Stimulated activated effector memory CD8-positive, alpha-beta T cell treated with anti-CD3 and anti-CD28 coated beads, Interleukin-12 subunit alpha, Interleukin-12 subunit beta, amount 100 ng/mL, for 72 hours (primary cell): Measurements from ENCODE around the gene SYTL5.
"Not testable (repeated sequence)": the region's sequence is repeated elsewhere in the genome, so short reads cannot be mapped to it uniquely, and the experiment has no call there.

Source experiments
- ATAC-seq: fragments of 150-1000 bp; cut with Tn5 transposase; 2 replicates; pipeline ENCODE4 v1.10.0; 2021
- DNase-seq, 2 donors: peaks; one replicate each; pipeline ENCODE4 v3.0.0; 2021 to 2022; ENCODE audit warnings: low spot score in 2 of 2
- H3K27ac Mint-ChIP-seq: one replicate; pipeline ENCODE4 v1.8.0; 2022; ENCODE audit warnings: mild to moderate bottlenecking, mixed read lengths
- H3K36me3 Mint-ChIP-seq: one replicate; pipeline ENCODE4 v1.8.0; 2022; ENCODE audit warnings: mild to moderate bottlenecking, mixed read lengths
- H3K4me1 Mint-ChIP-seq: one replicate; pipeline ENCODE4 v1.8.0; 2022; ENCODE audit warnings: mixed read lengths
- H3K4me3 Mint-ChIP-seq: one replicate; pipeline ENCODE4 v1.8.0; 2022; ENCODE audit warnings: mild to moderate bottlenecking, mixed read lengths
- H3K9me3 Mint-ChIP-seq: one replicate; pipeline ENCODE4 v1.8.0; 2022; ENCODE audit warnings: mixed read lengths

SYTL5 gene

GRCh38 chrX:38006291-38006690 lies at the start of gene SYTL5:
Gene SYTL5 (plus strand): TSS chrX:38006553. CDS start chrX:38033890, 27,337 bp downstream.
- no peak for DNase-seq
- no peak for ATAC-seq
- Mint-ChIP-seq H3K27ac (no peak within 1 kb of the TSS), H3K9me3 (peaks cover 2% of the 10 kb centered on the region), H3K36me3 (no peaks in the 10 kb centered on the region), H3K4me1 (peaks cover 15% of the 10 kb centered on the region), H3K4me3 (no peak within 1 kb of the TSS)

GRCh38 chrX:37958525-37959211 lies 47.7 kb upstream of the SYTL5 start:
- Mint-ChIP-seq H3K36me3 (no peaks in the 10 kb centered on the region), H3K27ac (no peak overlapping the region), H3K4me3 (no peak overlapping the region), H3K4me1 (peaks cover 6% of the 10 kb centered on the region), H3K9me3 (no peaks in the 10 kb centered on the region)
- DNase-seq (no peak), ATAC-seq (no peak)

- DNase-seq, result no peak
- Mint-ChIP-seq H3K9me3 (no peaks in the 10 kb centered on the region), H3K36me3 (no peaks in the 10 kb centered on the region), H3K4me1 (peaks cover 6% of the 10 kb centered on the region), H3K4me3 (no peak overlapping the region), H3K27ac (no peak overlapping the region)
- no peak for ATAC-seq
Observed at GRCh38 chrX:37959212-37960021, 46.9 kb upstream of the SYTL5 start.

- no peak overlapping the region for H3K4me3 Mint-ChIP-seq
- H3K4me1 Mint-ChIP-seq, result peaks cover 6% of the 10 kb centered on the region
- H3K27ac Mint-ChIP-seq, result no peak overlapping the region
- no peaks in the 10 kb centered on the region for H3K36me3 Mint-ChIP-seq
- no peak for DNase-seq
- no peaks in the 10 kb centered on the region for H3K9me3 Mint-ChIP-seq
- no peak for ATAC-seq
Observed at GRCh38 chrX:37961118-37961517, 45.2 kb upstream of the SYTL5 start.

- no peaks in the 10 kb centered on the region for H3K36me3 Mint-ChIP-seq
- peaks cover 3% of the 10 kb centered on the region for H3K9me3 Mint-ChIP-seq
- no peak for DNase-seq
- H3K4me3 Mint-ChIP-seq, result no peak overlapping the region
- no peak for ATAC-seq
- H3K27ac Mint-ChIP-seq, result no peak overlapping the region
- no peaks in the 10 kb centered on the region for H3K4me1 Mint-ChIP-seq
Observed at GRCh38 chrX:37967714-37968113, 38.6 kb upstream of the SYTL5 start.

GRCh38 chrX:37975421-37975820 lies 30.9 kb upstream of the SYTL5 start:
- Mint-ChIP-seq H3K27ac (no peak overlapping the region), H3K4me3 (no peak overlapping the region), H3K36me3 (peaks cover 7% of the 10 kb centered on the region), H3K9me3 (no peaks in the 10 kb centered on the region), H3K4me1 (peaks cover 16% of the 10 kb centered on the region)
- no peak for ATAC-seq
- DNase-seq, result no peak

GRCh38 chrX:37976153-37976552 lies 30.2 kb upstream of the SYTL5 start:
- no peaks in the 10 kb centered on the region for H3K9me3 Mint-ChIP-seq

GRCh38 chrX:37984880-37985279 lies 21.5 kb upstream of the SYTL5 start:
- no peak overlapping the region for H3K27ac Mint-ChIP-seq
- peaks cover 3% of the 10 kb centered on the region for H3K9me3 Mint-ChIP-seq
- peak; percentile 80 for ATAC-seq

More at GRCh38 chrX:37976153-37976552, 30.2 kb upstream of the SYTL5 start:
- H3K4me3 Mint-ChIP-seq, result no peak overlapping the region
- H3K36me3 Mint-ChIP-seq, result peaks cover 7% of the 10 kb centered on the region
- no peak overlapping the region for H3K27ac Mint-ChIP-seq
- ATAC-seq (no peak), DNase-seq (no peak)
- H3K4me1 Mint-ChIP-seq, result peaks cover 16% of the 10 kb centered on the region

GRCh38 chrX:37986893-37987292 lies 19.5 kb upstream of the SYTL5 start:
- H3K36me3 Mint-ChIP-seq, result no peaks in the 10 kb centered on the region
- H3K27ac Mint-ChIP-seq, result no peak overlapping the region
- no peak overlapping the region for H3K4me3 Mint-ChIP-seq
- H3K9me3 Mint-ChIP-seq, result peaks cover 3% of the 10 kb centered on the region
- no peak for DNase-seq
- H3K4me1 Mint-ChIP-seq, result no peaks in the 10 kb centered on the region
- no peak for ATAC-seq

More at GRCh38 chrX:37984880-37985279, 21.5 kb upstream of the SYTL5 start:
- no peak for DNase-seq
- Mint-ChIP-seq H3K4me3 (no peak overlapping the region), H3K4me1 (no peaks in the 10 kb centered on the region), H3K36me3 (no peaks in the 10 kb centered on the region)

- no peak for ATAC-seq
- Mint-ChIP-seq H3K4me3 (no peak overlapping the region), H3K4me1 (no peaks in the 10 kb centered on the region)
Observed at GRCh38 chrX:37989304-37989703, 17.0 kb upstream of the SYTL5 start.

GRCh38 chrX:37991303-37991702 lies 15.1 kb upstream of the SYTL5 start:
- not testable (repeated sequence) for DNase-seq, H3K4me3 Mint-ChIP-seq, H3K27ac Mint-ChIP-seq, H3K36me3 Mint-ChIP-seq, H3K9me3 Mint-ChIP-seq, H3K4me1 Mint-ChIP-seq, ATAC-seq

More at GRCh38 chrX:37989304-37989703, 17.0 kb upstream of the SYTL5 start:
- H3K9me3 Mint-ChIP-seq, result no peaks in the 10 kb centered on the region
- no peak for DNase-seq
- no peak overlapping the region for H3K27ac Mint-ChIP-seq
- H3K36me3 Mint-ChIP-seq, result no peaks in the 10 kb centered on the region

- Mint-ChIP-seq H3K27ac (no peak overlapping the region), H3K9me3 (no peaks in the 10 kb centered on the region), H3K4me1 (no peaks in the 10 kb centered on the region), H3K4me3 (no peak overlapping the region), H3K36me3 (no peaks in the 10 kb centered on the region)
- DNase-seq, result no peak
- no peak for ATAC-seq
Observed at GRCh38 chrX:37993176-37993575, 13.2 kb upstream of the SYTL5 start.

GRCh38 chrX:37993837-37994619 lies 12.3 kb upstream of the SYTL5 start:
- DNase-seq (no peak), ATAC-seq (no peak)
- H3K27ac Mint-ChIP-seq, result no peak overlapping the region

GRCh38 chrX:37995428-37995827 lies 10.9 kb upstream of the SYTL5 start:
- H3K4me3 Mint-ChIP-seq, result no peak overlapping the region
- ATAC-seq (no peak), DNase-seq (no peak)
- no peak overlapping the region for H3K27ac Mint-ChIP-seq
- H3K36me3 Mint-ChIP-seq, result no peaks in the 10 kb centered on the region
- H3K4me1 Mint-ChIP-seq, result peaks cover 8% of the 10 kb centered on the region
- H3K9me3 Mint-ChIP-seq, result no peaks in the 10 kb centered on the region

More at GRCh38 chrX:37993837-37994619, 12.3 kb upstream of the SYTL5 start:
- Mint-ChIP-seq H3K4me1 (peaks cover 8% of the 10 kb centered on the region), H3K36me3 (no peaks in the 10 kb centered on the region), H3K4me3 (no peak overlapping the region), H3K9me3 (no peaks in the 10 kb centered on the region)

- Mint-ChIP-seq H3K36me3 (no peaks in the 10 kb centered on the region), H3K4me3 (no peak overlapping the region), H3K9me3 (no peaks in the 10 kb centered on the region), H3K27ac (no peak overlapping the region), H3K4me1 (peaks cover 8% of the 10 kb centered on the region)
- no peak for DNase-seq
- ATAC-seq, result no peak
Observed at GRCh38 chrX:37997096-37997495, 9.3 kb upstream of the SYTL5 start.
